GM12891 (cell line): Measurements from ENCODE around the gene CACNB1.

Source experiments
- DNase-seq: peaks from one replicate; pipeline ENCODE4 v3.0.0; 2011; ENCODE audit warnings: low spot score; ENCODE audit not compliant: insufficient read length
- FAIRE-seq: peaks from 2 replicates; lab custom pipeline; 2011; peaks lifted over from hg19 to GRCh38; lab: Jason Lieb, UNC
- PAX5 ChIP-seq: IDR thresholded peaks from 2 replicates; pipeline ENCODE4 v1.6.1; 2011; ENCODE audit warnings: low read length, moderate library complexity, mild to moderate bottlenecking; ENCODE audit not compliant: insufficient read depth, severe bottlenecking
- POLR2A ChIP-seq: IDR thresholded peaks from 2 replicates; pipeline ENCODE4 v1.6.1; 2011; ENCODE audit warnings: low read depth, low read length, control low read depth
- POLR2AphosphoS5 ChIP-seq: IDR thresholded peaks from 2 replicates; pipeline ENCODE4 v1.6.1; 2011; ENCODE audit warnings: low read depth, low read length, control low read depth
- POU2F2 ChIP-seq: IDR thresholded peaks from 2 replicates; pipeline ENCODE4 v1.6.1; 2011; ENCODE audit warnings: low read depth, mild to moderate bottlenecking, control low read depth, low read length, moderate library complexity
- SPI1 ChIP-seq: IDR thresholded peaks from 2 replicates; pipeline ENCODE4 v1.6.1; 2011; ENCODE audit warnings: low read depth, low read length, control low read depth
- TAF1 ChIP-seq: IDR thresholded peaks from 2 replicates; pipeline ENCODE4 v1.6.1; 2011; ENCODE audit warnings: low read depth, low read length, control low read depth

CACNB1 gene

DNA sequence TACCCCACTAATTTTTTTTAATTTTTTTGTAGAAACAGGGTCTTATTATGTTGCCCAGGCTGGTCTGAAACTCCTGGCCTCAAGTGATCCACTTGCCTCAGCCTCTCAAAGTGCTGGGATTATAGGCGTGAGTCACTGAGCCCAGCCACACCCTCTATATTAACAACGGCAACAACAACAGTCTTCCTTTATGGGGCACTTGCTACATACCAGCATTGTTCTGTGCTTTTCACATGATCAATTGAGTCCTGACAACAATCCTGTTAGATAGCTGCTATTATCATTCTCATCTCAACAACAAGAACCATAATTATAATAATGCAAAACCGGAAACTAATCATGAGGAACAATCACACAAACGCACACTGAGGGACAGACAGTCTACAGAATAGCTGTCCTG lies 18.9 kb downstream of the CACNB1 start:
- no peak for FAIRE-seq
- TF ChIP-seq POLR2AphosphoS5 (no peak), PAX5 (no peak), TAF1 (no peak), SPI1 (no peak), POU2F2 (no peak), POLR2A (no peak)
- no peak for DNase-seq

DNA sequence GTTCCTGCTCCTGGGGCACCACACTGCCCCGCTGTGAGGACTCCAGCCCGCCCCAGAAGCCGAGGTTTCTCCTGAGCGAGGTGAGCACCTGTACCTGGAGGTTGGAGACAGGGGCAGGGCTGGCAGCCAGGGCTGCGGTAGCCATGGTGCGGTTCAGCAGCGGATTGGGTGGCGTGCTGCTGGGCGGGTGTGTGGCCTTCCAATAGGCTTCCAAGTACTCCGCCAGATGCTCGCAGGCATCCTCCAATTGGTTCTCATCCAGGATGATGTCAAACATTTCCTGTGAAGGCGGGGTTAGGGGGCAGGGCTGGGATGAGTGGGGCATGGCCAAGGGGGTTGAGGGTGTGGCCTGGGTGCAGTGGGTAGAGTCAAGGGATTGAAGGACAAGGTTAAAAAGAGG lies 20.2 kb downstream of the CACNB1 start:
- TF ChIP-seq POLR2A (no peak), POU2F2 (no peak), PAX5 (no peak), POLR2AphosphoS5 (no peak)
- DNase-seq (no peak), FAIRE-seq (no peak)

DNA sequence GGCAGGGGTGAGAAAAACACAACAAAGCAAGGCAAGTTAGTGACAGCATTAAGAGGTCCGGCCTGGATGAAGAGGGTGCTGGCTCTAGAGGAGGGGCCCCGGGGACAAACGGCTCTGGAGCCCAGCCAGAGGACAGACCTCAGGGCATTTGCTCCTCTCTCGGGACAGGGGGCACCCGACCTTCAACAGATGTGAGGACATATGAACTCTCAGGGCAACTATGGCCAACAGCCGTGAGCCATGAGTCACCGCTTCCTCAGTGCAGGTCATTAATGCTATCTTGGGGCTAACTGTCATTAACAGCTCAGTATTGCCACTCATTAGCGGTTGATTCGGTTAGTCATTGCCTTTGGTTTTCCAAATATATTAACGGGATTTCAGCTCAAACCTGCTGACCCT lies 21.8 kb downstream of the CACNB1 start:
- DNase-seq (no peak), FAIRE-seq (no peak)
- TF ChIP-seq SPI1: no peak
- TF ChIP-seq POU2F2: no peak
- no peak for TF ChIP-seq POLR2A
- TF ChIP-seq PAX5: no peak
- TF ChIP-seq TAF1: no peak
- TF ChIP-seq POLR2AphosphoS5: no peak

DNA sequence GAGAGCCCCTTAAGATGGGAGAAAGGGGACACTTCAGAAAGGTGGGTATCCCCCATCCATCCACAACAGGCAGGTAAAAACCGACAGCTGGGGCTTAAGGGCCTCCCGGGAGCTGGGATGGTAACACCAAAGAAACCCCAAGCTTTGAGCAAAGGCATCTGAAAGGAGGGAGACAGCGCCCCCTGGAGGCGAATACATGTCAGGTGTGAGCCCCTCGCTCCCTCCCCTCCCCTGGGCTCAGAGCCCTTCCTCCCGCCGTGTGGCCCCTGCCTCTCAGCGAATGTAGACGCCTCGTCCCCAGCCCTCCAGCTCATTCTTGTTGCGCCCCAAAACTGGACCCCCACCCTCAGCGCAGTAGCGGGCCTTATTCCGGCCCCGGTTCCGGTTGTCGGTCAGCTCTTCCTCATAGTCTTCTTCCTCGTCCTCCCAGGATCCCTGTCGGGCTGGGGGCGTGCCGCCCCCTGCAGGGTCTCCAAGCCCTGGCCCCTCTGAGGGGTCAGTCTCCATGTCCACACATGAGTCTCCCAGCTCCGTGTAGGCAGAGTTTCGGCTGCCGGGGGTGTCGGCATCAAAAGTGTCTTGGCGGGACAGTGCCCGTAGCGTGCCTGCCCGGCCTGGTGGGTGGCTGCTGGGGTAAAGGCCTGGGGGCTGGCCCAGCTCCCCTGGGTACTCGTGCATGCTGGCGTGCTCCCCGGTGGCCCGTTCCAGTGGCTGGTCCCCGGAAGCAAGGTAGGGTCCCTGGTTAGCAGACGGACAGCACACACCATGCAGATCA lies 22.4 kb downstream of the CACNB1 start:
- peak; percentile 95 for DNase-seq
- TF ChIP-seq SPI1 (no peak), TAF1 (no peak), POLR2AphosphoS5 (no peak), POU2F2 (no peak), POLR2A (no peak), PAX5 (no peak)
- peak; percentile 57 for FAIRE-seq

GRCh38 chr17:39173526-39174274 lies 23.8 kb downstream of the CACNB1 start:
- DNase-seq (no peak), FAIRE-seq (no peak)
- TF ChIP-seq POLR2AphosphoS5 (no peak), TAF1 (no peak), POLR2A (no peak), PAX5 (no peak), SPI1 (no peak), POU2F2 (no peak)

DNA sequence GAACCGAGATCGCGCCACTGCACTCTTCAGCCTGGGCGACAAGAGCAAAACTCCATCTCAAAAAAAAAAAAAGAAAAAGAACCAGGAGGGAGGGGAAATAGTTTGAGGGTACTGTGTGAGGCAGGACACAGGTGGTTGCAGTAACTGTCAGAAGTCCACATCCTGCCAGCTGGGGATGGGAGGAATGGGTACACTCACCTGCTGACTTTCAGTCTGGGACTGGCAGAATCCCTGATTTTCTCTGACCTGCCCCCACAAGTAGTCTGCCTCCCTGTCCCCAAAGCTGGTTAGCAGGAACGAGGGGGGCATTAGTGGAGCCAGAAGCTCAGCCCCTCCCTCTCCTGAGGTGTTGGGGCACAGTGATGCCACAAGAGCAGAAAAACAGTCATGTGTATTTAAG lies 24.4 kb downstream of the CACNB1 start:
- no peak for TF ChIP-seq POLR2AphosphoS5
- TF ChIP-seq PAX5: no peak
- no peak for TF ChIP-seq TAF1
- no peak for TF ChIP-seq POU2F2
- TF ChIP-seq POLR2A: no peak
- no peak for TF ChIP-seq SPI1
- DNase-seq: no peak
- no peak for FAIRE-seq

- TF ChIP-seq PAX5: no peak
- no peak for TF ChIP-seq POLR2AphosphoS5
- no peak for TF ChIP-seq POU2F2
- no peak for TF ChIP-seq POLR2A
- no peak for TF ChIP-seq SPI1
- TF ChIP-seq TAF1: no peak
- DNase-seq (no peak), FAIRE-seq (peak; percentile 33)
Observed at GRCh38 chr17:39171933-39172332, 25.5 kb downstream of the CACNB1 start.

- no peak for DNase-seq
- FAIRE-seq: no peak
- TF ChIP-seq POU2F2 (no peak), POLR2A (no peak), PAX5 (no peak), POLR2AphosphoS5 (no peak), TAF1 (no peak), SPI1 (no peak)
Observed at GRCh38 chr17:39170558-39170957, 26.9 kb downstream of the CACNB1 start.

- FAIRE-seq (no peak), DNase-seq (no peak)
- TF ChIP-seq POU2F2: no peak
- no peak for TF ChIP-seq POLR2A
- TF ChIP-seq TAF1: no peak
- no peak for TF ChIP-seq PAX5
- TF ChIP-seq POLR2AphosphoS5: no peak
- no peak for TF ChIP-seq SPI1
Observed at GRCh38 chr17:39170109-39170508, 27.4 kb downstream of the CACNB1 start.
